Measurements from ENCODE around the gene CST7. TPM values are rescaled to one million over a fixed set of nuclear protein-coding genes. Genes with fewer than 3 reads are reported as not detected.

The CST7 gene
- total RNA-seq, 1 donor from 2014 or later: not detected

GRCh38 chr20:24953621-24954133 lies 4.6 kb downstream of the CST7 start:
- Histone ChIP-seq H3F3A (ENCODE audit: low read depth) (no peaks in the 10 kb centered on the region), H4K20me1 (ENCODE audit: low read depth) (no peaks in the 10 kb centered on the region), H3K9ac (no peak overlapping the region), H3K27me3 (no peaks in the 10 kb centered on the region), H3K36me3 (no peaks in the 10 kb centered on the region), H3K4me2 (no peak overlapping the region), H3K4me3 (no peak overlapping the region), H3K9me3 (ENCODE audit: low read depth) (no peaks in the 10 kb centered on the region), H3K27ac (no peak overlapping the region), H2AFZ (replicated peaks) (no peak overlapping the region), H3K79me2 (ENCODE audit: low read depth) (no peaks in the 10 kb centered on the region), H3K4me1 (no peaks in the 10 kb centered on the region)
- Mint-ChIP-seq H3K4me1 (no peaks in the 10 kb centered on the region), H3K27me3 (ENCODE audit: insufficient read depth, low read depth) (peaks cover 6% of the 10 kb centered on the region), H3K4me3 (no peak overlapping the region), H3K36me3 (no peaks in the 10 kb centered on the region), H3K27ac (no peak overlapping the region), H3K9me3 (no peaks in the 10 kb centered on the region)
- TF ChIP-seq CTCF (IDR thresholded peaks at IDR 0.05): no peak
- no peak for TF ChIP-seq EZH2phosphoT487 (IDR thresholded peaks at IDR 0.05)
- no peak for TF ChIP-seq EZH2 (IDR thresholded peaks at IDR 0.05)
- DNase-seq (ENCODE audit: low spot score): peak; percentile 9

GRCh38 chr20:24954151-24954550 lies 5.1 kb downstream of the CST7 start:
- TF ChIP-seq EZH2 (IDR thresholded peaks at IDR 0.05): no peak
- Histone ChIP-seq H4K20me1 (ENCODE audit: low read depth) (no peaks in the 10 kb centered on the region), H3K9me3 (ENCODE audit: low read depth) (no peaks in the 10 kb centered on the region), H3K4me2 (no peak overlapping the region), H3K4me3 (no peak overlapping the region), H2AFZ (replicated peaks) (no peak overlapping the region), H3K9ac (no peak overlapping the region), H3K79me2 (ENCODE audit: low read depth) (no peaks in the 10 kb centered on the region), H3K36me3 (no peaks in the 10 kb centered on the region), H3K27ac (no peak overlapping the region), H3K4me1 (no peaks in the 10 kb centered on the region), H3K27me3 (no peaks in the 10 kb centered on the region), H3F3A (ENCODE audit: low read depth) (no peaks in the 10 kb centered on the region)
- no peaks in the 10 kb centered on the region for H3K9me3 Mint-ChIP-seq
- no peak overlapping the region for H3K4me3 Mint-ChIP-seq
- peak; percentile 28 for DNase-seq (ENCODE audit: low spot score)
- no peaks in the 10 kb centered on the region for H3K4me1 Mint-ChIP-seq
- peaks cover 6% of the 10 kb centered on the region for H3K27me3 Mint-ChIP-seq (ENCODE audit: insufficient read depth, low read depth)
- no peak overlapping the region for H3K27ac Mint-ChIP-seq
- H3K36me3 Mint-ChIP-seq: no peaks in the 10 kb centered on the region

- Histone ChIP-seq H3K27me3 (no peaks in the 10 kb centered on the region), H3K27ac (no peak overlapping the region), H4K20me1 (ENCODE audit: low read depth) (no peaks in the 10 kb centered on the region), H3K4me1 (no peaks in the 10 kb centered on the region), H3K9ac (no peak overlapping the region), H3K9me3 (ENCODE audit: low read depth) (no peaks in the 10 kb centered on the region), H3K4me2 (no peak overlapping the region), H2AFZ (replicated peaks) (no peak overlapping the region), H3K36me3 (no peaks in the 10 kb centered on the region), H3K79me2 (ENCODE audit: low read depth) (no peaks in the 10 kb centered on the region), H3F3A (ENCODE audit: low read depth) (no peaks in the 10 kb centered on the region), H3K4me3 (no peak overlapping the region)
- no peaks in the 10 kb centered on the region for H3K9me3 Mint-ChIP-seq
- no peaks in the 10 kb centered on the region for H3K4me1 Mint-ChIP-seq
- H3K27me3 Mint-ChIP-seq (ENCODE audit: insufficient read depth, low read depth): peaks cover 6% of the 10 kb centered on the region
- DNase-seq (ENCODE audit: low spot score): no peak
- no peak overlapping the region for H3K4me3 Mint-ChIP-seq
- H3K36me3 Mint-ChIP-seq: no peaks in the 10 kb centered on the region
- H3K27ac Mint-ChIP-seq: no peak overlapping the region
- TF ChIP-seq EZH2 (IDR thresholded peaks at IDR 0.05): no peak
Observed at GRCh38 chr20:24954566-24954965, 5.5 kb downstream of the CST7 start.

GRCh38 chr20:24955045-24955444 lies 6.0 kb downstream of the CST7 start:
- DNase-seq (ENCODE audit: low spot score): no peak
- Histone ChIP-seq H3K4me2 (no peak overlapping the region), H3K9me3 (ENCODE audit: low read depth) (no peaks in the 10 kb centered on the region), H3K27ac (no peak overlapping the region), H3K27me3 (no peaks in the 10 kb centered on the region), H3K9ac (no peak overlapping the region), H3K4me3 (no peak overlapping the region), H3K36me3 (no peaks in the 10 kb centered on the region), H2AFZ (replicated peaks) (no peak overlapping the region), H3K79me2 (ENCODE audit: low read depth) (no peaks in the 10 kb centered on the region), H4K20me1 (ENCODE audit: low read depth) (no peaks in the 10 kb centered on the region), H3F3A (ENCODE audit: low read depth) (no peaks in the 10 kb centered on the region), H3K4me1 (no peaks in the 10 kb centered on the region)
- Mint-ChIP-seq H3K9me3 (no peaks in the 10 kb centered on the region), H3K4me1 (no peaks in the 10 kb centered on the region), H3K36me3 (no peaks in the 10 kb centered on the region), H3K27me3 (ENCODE audit: insufficient read depth, low read depth) (peaks cover 6% of the 10 kb centered on the region), H3K4me3 (no peak overlapping the region), H3K27ac (no peak overlapping the region)
- TF ChIP-seq EZH2 (IDR thresholded peaks at IDR 0.05): no peak
- TF ChIP-seq CTCF (IDR thresholded peaks at IDR 0.05): no peak
- TF ChIP-seq EZH2phosphoT487 (IDR thresholded peaks at IDR 0.05): no peak
